Hippocampal formation (tissue), 2 donors: Measurements from ENCODE around the gene COL23A1.
"Not testable (repeated sequence)": the region's sequence is repeated elsewhere in the genome, so short reads cannot be mapped to it uniquely, and the experiment has no call there.

ENCODE experiments used
- DNase-seq, 2 donors: peaks; one replicate each; lab custom pipeline; 2025; lab: John Stamatoyannopoulos, UW

The COL23A1 gene

GRCh38 chr5:178239626-178240301 is 350.4 kb downstream of the COL23A1 start:
- DNase-seq: not testable (repeated sequence)

- DNase-seq: no peak
These were observed 351.2 kb downstream of the COL23A1 start for GRCh38 chr5:178238711-178239592.

- no peak for DNase-seq
These were observed 351.9 kb downstream of the COL23A1 start for GRCh38 chr5:178238313-178238635.

GRCh38 chr5:178237431-178238312 is 352.5 kb downstream of the COL23A1 start:
- no peak for DNase-seq

GRCh38 chr5:178236679-178237078 is 353.5 kb downstream of the COL23A1 start:
- no peak for DNase-seq

GRCh38 chr5:178236126-178236525 is 354.1 kb downstream of the COL23A1 start:
- no peak for DNase-seq

- DNase-seq: no peak
These were observed 354.6 kb downstream of the COL23A1 start for GRCh38 chr5:178235588-178235974.

- DNase-seq: peak in 1 of 2 donors; percentile 60
These were observed 355.2 kb downstream of the COL23A1 start for GRCh38 chr5:178234750-178235587.

- no peak for DNase-seq
These were observed 356.0 kb downstream of the COL23A1 start for GRCh38 chr5:178234121-178234749.

- DNase-seq: no peak
These were observed 357.2 kb downstream of the COL23A1 start for GRCh38 chr5:178232920-178233429.

- peak in 1 of 2 donors; percentile 57 for DNase-seq
These were observed 357.9 kb downstream of the COL23A1 start, which contains the start of gene PHYKPL for GRCh38 chr5:178232124-178232919. TSS of gene PHYKPL (minus strand) at chr5:178232802. CDS start at chr5:178232550, 252 bp downstream.

- no peak for DNase-seq
These were observed 358.6 kb downstream of the COL23A1 start for GRCh38 chr5:178231539-178232123.

GRCh38 chr5:178230879-178231538 is 359.2 kb downstream of the COL23A1 start:
- no peak for DNase-seq

- no peak for DNase-seq
These were observed 360.3 kb downstream of the COL23A1 start for GRCh38 chr5:178229861-178230260.

- DNase-seq: not testable (repeated sequence)
These were observed 361.1 kb downstream of the COL23A1 start for GRCh38 chr5:178229111-178229510.

GRCh38 chr5:178228609-178229008 is 361.6 kb downstream of the COL23A1 start:
- no peak for DNase-seq

- no peak for DNase-seq
These were observed 362.3 kb downstream of the COL23A1 start for GRCh38 chr5:178227929-178228328.

- no peak for DNase-seq
These were observed 363.0 kb downstream of the COL23A1 start for GRCh38 chr5:178227138-178227659.
